ENCODE measurements around the gene STK39. TPM values are rescaled to one million over a fixed set of nuclear protein-coding genes. Genes with fewer than 3 reads are reported as not detected.

STK39 gene
- polyA plus RNA-seq, 1 donor (not counting 4 experiments of a cell fraction or from before 2014, with no cell fraction given), result 20.7 TPM

GRCh38 chr2:168008646-168009195, 238.7 kb downstream of the STK39 start:
- H3K27ac ChIP-seq (ENCODE audit: control insufficient read depth, insufficient read depth, low read length), result no peak overlapping the region
- FAIRE-seq, result no peak

DNA sequence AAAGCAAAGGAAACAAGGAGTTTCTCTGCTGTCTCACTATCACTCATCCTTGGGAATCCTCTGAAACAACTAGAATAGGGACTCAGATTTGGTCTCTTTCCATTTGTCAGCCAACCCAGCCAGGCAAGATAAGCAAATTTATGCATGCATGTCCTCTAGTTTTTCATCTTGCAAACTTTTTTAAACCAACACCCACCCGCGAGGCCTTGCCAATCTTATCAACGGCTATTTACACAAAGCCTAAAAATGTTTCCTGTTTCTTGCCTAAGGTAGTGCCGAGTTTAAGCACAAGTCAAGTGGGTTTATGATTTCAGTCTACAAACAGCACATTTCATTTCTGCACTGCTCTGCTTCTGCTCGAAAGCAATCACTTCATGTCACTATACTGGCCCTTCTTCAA, 240.9 kb downstream of the STK39 start:
- H3K9me1 ChIP-seq (ENCODE audit: control insufficient read depth, extremely low read depth, insufficient read depth, low read length), result no peaks in the 10 kb centered on the region
- peaks cover 9% of the 10 kb centered on the region for H3K4me1 ChIP-seq (ENCODE audit: control insufficient read depth, extremely low read depth, insufficient read depth, low read length)
- no peak overlapping the region for H3K9ac ChIP-seq (ENCODE audit: control insufficient read depth, extremely low read depth, insufficient read depth, low read length)
- no peak for FAIRE-seq
- no peak overlapping the region for H2AFZ ChIP-seq (ENCODE audit: control insufficient read depth, low read length)
- no peaks in the 10 kb centered on the region for H3K9me3 ChIP-seq (ENCODE audit: control insufficient read depth, low read depth, low read length)
- H3K36me3 ChIP-seq (ENCODE audit: control insufficient read depth in 2 of 2, extremely low read depth in 1 of 2, insufficient read depth in 2 of 2, low read length in 2 of 2), result no peaks in the 10 kb centered on the region
- no peak for DNase-seq (ENCODE audit: low read depth, low spot score)
- no peaks in the 10 kb centered on the region for H3K27me3 ChIP-seq (ENCODE audit: control insufficient read depth, extremely low read depth, insufficient read depth, low read length)
- no peak for TF ChIP-seq CTCF (optimal IDR thresholded peaks at IDR 0.05 in 1 of 3, IDR thresholded peaks at IDR 0.05 in 1 of 3, conservative IDR thresholded peaks at IDR 0.05 in 1 of 3; ENCODE audit: extremely low read depth in 1 of 3, insufficient read depth in 2 of 3, low read length in 3 of 3)
- no peaks in the 10 kb centered on the region for H4K20me1 ChIP-seq (ENCODE audit: control insufficient read depth, extremely low read depth, insufficient read depth, low read length)
- H3K27ac ChIP-seq (ENCODE audit: control insufficient read depth, insufficient read depth, low read length), result no peak overlapping the region
- dilution Hi-C loops (cut with MboI; ENCODE audit: extremely low pct_ligation_motif_present, low sequenced_read_pairs), result no loop called here
- H3K79me2 ChIP-seq (ENCODE audit: control insufficient read depth, insufficient read depth, low read length), result no peaks in the 10 kb centered on the region
- H3K4me3 ChIP-seq (ENCODE audit: control insufficient read depth in 2 of 3, extremely low read depth in 1 of 3, insufficient read depth in 2 of 3, low read depth in 1 of 3, low read length in 3 of 3), result no peak overlapping the region
- H3K4me2 ChIP-seq (ENCODE audit: control insufficient read depth, extremely low read depth, insufficient read depth, low read depth, low read length), result no peak overlapping the region

More at GRCh38 chr2:168008646-168009195, 238.7 kb downstream of the STK39 start:
- no peak for DNase-seq (ENCODE audit: low read depth, low spot score)
- no peak for TF ChIP-seq EZH2 (IDR thresholded peaks at IDR 0.05; ENCODE audit: low read length)
- no peak for TF ChIP-seq CTCF (optimal IDR thresholded peaks at IDR 0.05 in 1 of 3, IDR thresholded peaks at IDR 0.05 in 1 of 3, conservative IDR thresholded peaks at IDR 0.05 in 1 of 3; ENCODE audit: extremely low read depth in 1 of 3, insufficient read depth in 2 of 3, low read length in 3 of 3)
- Histone ChIP-seq H2AFZ (ENCODE audit: control insufficient read depth, low read length) (no peak overlapping the region), H3K36me3 (ENCODE audit: control insufficient read depth in 2 of 2, extremely low read depth in 1 of 2, insufficient read depth in 2 of 2, low read length in 2 of 2) (no peaks in the 10 kb centered on the region), H3K4me1 (ENCODE audit: control insufficient read depth, extremely low read depth, insufficient read depth, low read length) (no peaks in the 10 kb centered on the region), H3K9me1 (ENCODE audit: control insufficient read depth, extremely low read depth, insufficient read depth, low read length) (no peaks in the 10 kb centered on the region), H3K4me2 (ENCODE audit: control insufficient read depth, extremely low read depth, insufficient read depth, low read depth, low read length) (no peak overlapping the region), H3K9ac (ENCODE audit: control insufficient read depth, extremely low read depth, insufficient read depth, low read length) (no peak overlapping the region), H4K20me1 (ENCODE audit: control insufficient read depth, extremely low read depth, insufficient read depth, low read length) (no peaks in the 10 kb centered on the region), H3K27me3 (ENCODE audit: control insufficient read depth, extremely low read depth, insufficient read depth, low read length) (no peaks in the 10 kb centered on the region), H3K9me3 (ENCODE audit: control insufficient read depth, low read depth, low read length) (no peaks in the 10 kb centered on the region), H3K79me2 (ENCODE audit: control insufficient read depth, insufficient read depth, low read length) (no peaks in the 10 kb centered on the region), H3K4me3 (ENCODE audit: control insufficient read depth in 2 of 3, extremely low read depth in 1 of 3, insufficient read depth in 2 of 3, low read depth in 1 of 3, low read length in 3 of 3) (no peak overlapping the region)
- dilution Hi-C loops (cut with MboI; ENCODE audit: extremely low pct_ligation_motif_present, low sequenced_read_pairs), result no loop called here
